GM19043 (cell line): ENCODE measurements around the gene UPP1.
"Not testable (repeated sequence)": the region's sequence is repeated elsewhere in the genome, so short reads cannot be mapped to it uniquely, and the experiment has no call there.

Experiments used
- ATAC-seq: cut with Tn5 transposase; IDR thresholded peaks from one replicate; pipeline ENCODE4 v1.9.1; 2021; ENCODE audit warnings: low read depth; ENCODE audit not compliant: unreplicated experiment

Gene UPP1

GRCh38 chr7:48108959-48109847, 20.1 kb downstream of the UPP1 start:
- ATAC-seq: no peak

- ATAC-seq: peak; percentile 86
Observed at GRCh38 chr7:48109848-48110663, 21.0 kb downstream of the UPP1 start.

- no peak for ATAC-seq
Observed at GRCh38 chr7:48110868-48111267, 21.8 kb downstream of the UPP1 start.

GRCh38 chr7:48111596-48111995, 22.5 kb downstream of the UPP1 start:
- no peak for ATAC-seq

GRCh38 chr7:48112401-48113165, 23.5 kb downstream of the UPP1 start:
- no peak for ATAC-seq

GRCh38 chr7:48113275-48113674, 24.2 kb downstream of the UPP1 start:
- no peak for ATAC-seq

GRCh38 chr7:48114115-48114514, 25.1 kb downstream of the UPP1 start:
- no peak for ATAC-seq

- ATAC-seq: no peak
Observed at GRCh38 chr7:48114589-48114988, 25.5 kb downstream of the UPP1 start.

GRCh38 chr7:48116043-48116442, 27.0 kb downstream of the UPP1 start:
- ATAC-seq: no peak

GRCh38 chr7:48118041-48118440, 29.0 kb downstream of the UPP1 start:
- ATAC-seq: no peak

GRCh38 chr7:48120536-48120935, 31.5 kb downstream of the UPP1 start:
- not testable (repeated sequence) for ATAC-seq

- no peak for ATAC-seq
Observed at GRCh38 chr7:48126037-48126436, 37.0 kb downstream of the UPP1 start.

GRCh38 chr7:48130658-48131108, 41.6 kb downstream of the UPP1 start:
- peak; percentile 53 for ATAC-seq

GRCh38 chr7:48132792-48133191, 43.7 kb downstream of the UPP1 start:
- ATAC-seq: no peak

GRCh38 chr7:48139459-48139858, 50.4 kb downstream of the UPP1 start:
- no peak for ATAC-seq

GRCh38 chr7:48140001-48140681, 51.1 kb downstream of the UPP1 start:
- ATAC-seq: no peak

GRCh38 chr7:48141521-48141920, 52.5 kb downstream of the UPP1 start:
- no peak for ATAC-seq

- ATAC-seq: no peak
Observed at GRCh38 chr7:48144291-48144768, 55.3 kb downstream of the UPP1 start.

GRCh38 chr7:48147078-48147591, 58.1 kb downstream of the UPP1 start:
- ATAC-seq: no peak

- ATAC-seq: not testable (repeated sequence)
Observed at GRCh38 chr7:48147690-48148089, 58.6 kb downstream of the UPP1 start.
